OCI-LY1 (cell line): ENCODE results near the gene CCDC40.

Source experiments
- EZH2 ChIP-seq: fragments of 200-600 bp; sonication (generic), shearing (Covaris generic); IDR thresholded peaks from 2 replicates; pipeline ENCODE4 v1.8.0; 2017; ENCODE audit warnings: borderline replicate concordance, mixed run types, mild to moderate bottlenecking, antibody characterized with exemption, low read length, moderate library complexity, mixed read lengths
- TF ChIP-seq, protein P1 (sequence below): fragments of 200-600 bp; sonication (generic), shearing (Covaris generic); IDR thresholded peaks from 2 replicates; pipeline ENCODE4 v1.5.1; 2017; ENCODE audit warnings: mild to moderate bottlenecking, antibody characterized with exemption, low read length, moderate library complexity, mixed read lengths

DNA sequence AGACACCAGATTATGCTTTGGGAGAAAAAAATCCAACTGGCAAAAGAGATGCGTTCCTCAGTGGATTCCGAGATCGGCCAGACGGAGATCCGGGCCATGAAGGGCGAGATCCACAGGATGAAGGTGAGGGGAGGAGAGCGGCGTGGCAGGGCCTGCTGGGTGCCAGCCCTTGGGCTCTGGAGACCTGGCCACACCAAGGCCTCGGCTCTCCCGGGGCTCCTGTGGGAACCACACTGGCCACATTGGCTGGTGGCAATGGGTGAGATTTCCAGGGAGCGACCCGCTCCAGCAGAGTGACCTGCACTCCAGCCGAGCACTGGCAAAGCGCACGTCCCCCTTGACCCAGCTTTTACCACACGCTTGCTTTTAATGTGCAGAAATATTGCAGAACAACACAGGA lies 53.3 kb downstream of the CCDC40 start:
- TF ChIP-seq, protein P1, sequence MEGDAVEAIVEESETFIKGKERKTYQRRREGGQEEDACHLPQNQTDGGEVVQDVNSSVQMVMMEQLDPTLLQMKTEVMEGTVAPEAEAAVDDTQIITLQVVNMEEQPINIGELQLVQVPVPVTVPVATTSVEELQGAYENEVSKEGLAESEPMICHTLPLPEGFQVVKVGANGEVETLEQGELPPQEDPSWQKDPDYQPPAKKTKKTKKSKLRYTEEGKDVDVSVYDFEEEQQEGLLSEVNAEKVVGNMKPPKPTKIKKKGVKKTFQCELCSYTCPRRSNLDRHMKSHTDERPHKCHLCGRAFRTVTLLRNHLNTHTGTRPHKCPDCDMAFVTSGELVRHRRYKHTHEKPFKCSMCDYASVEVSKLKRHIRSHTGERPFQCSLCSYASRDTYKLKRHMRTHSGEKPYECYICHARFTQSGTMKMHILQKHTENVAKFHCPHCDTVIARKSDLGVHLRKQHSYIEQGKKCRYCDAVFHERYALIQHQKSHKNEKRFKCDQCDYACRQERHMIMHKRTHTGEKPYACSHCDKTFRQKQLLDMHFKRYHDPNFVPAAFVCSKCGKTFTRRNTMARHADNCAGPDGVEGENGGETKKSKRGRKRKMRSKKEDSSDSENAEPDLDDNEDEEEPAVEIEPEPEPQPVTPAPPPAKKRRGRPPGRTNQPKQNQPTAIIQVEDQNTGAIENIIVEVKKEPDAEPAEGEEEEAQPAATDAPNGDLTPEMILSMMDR = no peak
- no peak for TF ChIP-seq EZH2
